T-cell (primary cell): ENCODE measurements around the gene JAKMIP3. TPM values are rescaled to one million over a fixed set of nuclear protein-coding genes. Genes with fewer than 3 reads are reported as not detected.

Experiments
- ATAC-seq, 4 experiments: fragments of 200-7000 bp in 3 of 4; fragments of 150-1000 bp in 1 of 4; cut with Tn5 transposase; replicated peaks in 1 of 4; 1 replicate in 3 of 4; 2 replicates in 1 of 4; pipeline ENCODE4 v1.10.0; 2021; ENCODE audit warnings: moderate library complexity in 3 of 4, mild to moderate bottlenecking in 2 of 4, moderate number of reproducible peaks in 1 of 4
- CTCF ChIA-PET, 2 donors: fragments of 300-600 bp; sonication (Branson Sonifier 250); formaldehyde crosslinking; loops; one replicate each; lab custom pipeline; 2022; ENCODE audit warnings: antibody characterized with exemption in 2 of 2; lab: Charles Lee
- POLR2A ChIA-PET, 2 donors: fragments of 300-600 bp; sonication (Branson Sonifier 250); formaldehyde crosslinking; loops; one replicate each; lab custom pipeline; 2022; ENCODE audit warnings: antibody characterized with exemption in 2 of 2; lab: Charles Lee
- DNase-seq, 35 experiments: peaks; one replicate each; pipeline versions ENCODE4 v3.0.0 to v3.0.0-alpha.2; 2013 to 2023
- H3K27ac ChIP-seq: one replicate; pipeline ENCODE4 v1.5.1; 2013; ENCODE audit warnings: low read length
- H3K27me3 ChIP-seq, 2 experiments: replicated peaks in 1 of 2; 1 replicate in 1 of 2; 2 replicates in 1 of 2; pipeline versions ENCODE4 v1.6.1 to v1.7.0; 2013; ENCODE audit warnings: low read length in 1 of 2, mixed read lengths in 1 of 2; ENCODE audit not compliant: control insufficient read depth in 2 of 2, insufficient read depth in 2 of 2; ENCODE audit errors: extremely low read depth in 1 of 2
- H3K36me3 ChIP-seq, 2 donors: 1 replicate in 1 of 2; 2 replicates in 1 of 2; pipeline versions ENCODE4 v1.6.1 to v1.7.0; 2013; ENCODE audit warnings: low read length in 1 of 2; ENCODE audit not compliant: control insufficient read depth in 2 of 2, insufficient read depth in 1 of 2; ENCODE audit errors: extremely low read depth in 1 of 2
- H3K4me1 ChIP-seq, 2 experiments: 1 replicate in 1 of 2; 2 replicates in 1 of 2; pipeline versions ENCODE4 v1.6.1 to v1.7.0; 2013; ENCODE audit warnings: low read length in 2 of 2, mixed read lengths in 1 of 2; ENCODE audit not compliant: insufficient read depth in 2 of 2, control insufficient read depth in 1 of 2; ENCODE audit errors: extremely low read depth in 1 of 2
- H3K4me3 ChIP-seq, 2 donors: 1 replicate in 1 of 2; 2 replicates in 1 of 2; pipeline versions ENCODE4 v1.5.1 to v1.7.0; 2013; ENCODE audit warnings: mild to moderate bottlenecking in 2 of 2, low read length in 1 of 2, moderate library complexity in 1 of 2; ENCODE audit not compliant: control insufficient read depth in 1 of 2; ENCODE audit errors: extremely low read depth in 1 of 2
- H3K9me3 ChIP-seq: 2 replicates; pipeline ENCODE4 v1.7.0; 2013
- H3K27ac Mint-ChIP-seq, 2 donors: one replicate each; pipeline ENCODE4 v1.8.0; 2020 to 2021; ENCODE audit warnings: mild to moderate bottlenecking in 2 of 2, mixed read lengths in 2 of 2
- H3K27me3 Mint-ChIP-seq, 2 donors: one replicate each; pipeline ENCODE4 v1.8.0; 2021 to 2022; ENCODE audit warnings: mixed read lengths in 2 of 2
- H3K36me3 Mint-ChIP-seq: one replicate; pipeline ENCODE4 v1.8.0; 2021; ENCODE audit warnings: mixed read lengths
- H3K4me1 Mint-ChIP-seq, 3 donors: one replicate each; pipeline ENCODE4 v1.8.0; 2020 to 2022; ENCODE audit warnings: mixed read lengths in 3 of 3, mild to moderate bottlenecking in 1 of 3
- H3K4me3 Mint-ChIP-seq, 3 donors: one replicate each; pipeline ENCODE4 v1.8.0; 2020 to 2022; ENCODE audit warnings: mild to moderate bottlenecking in 3 of 3, mixed read lengths in 3 of 3, moderate library complexity in 3 of 3
- H3K9me3 Mint-ChIP-seq, 3 donors: one replicate each; pipeline ENCODE4 v1.8.0; 2020 to 2022; ENCODE audit warnings: mixed read lengths in 3 of 3
- WGBS: methylation state at CpG from one replicate; pipeline ENCODE4 v1.1.5; 2013; ENCODE audit warnings: missing lambda C conversion rate; ENCODE audit not compliant: insufficient coverage; 5-methylcytosine and 5-hydroxymethylcytosine counted together
- total RNA-seq, 35 experiments: library from RNA in 6 of 35; stranded (reverse) in 6 of 35; fragments of 120-200 nt in 1 of 35; gene quantifications; one replicate each; pipeline versions ENCODE4 v1.2.1 to v1.2.4 and lab custom pipeline; 2013 to 2026

Gene JAKMIP3
- total RNA-seq, 5 donors from 2014 or later (not counting 1 experiment from before 2014, with no cell fraction given), result 0.32 to 0.98 (median 0.50) TPM

DNA sequence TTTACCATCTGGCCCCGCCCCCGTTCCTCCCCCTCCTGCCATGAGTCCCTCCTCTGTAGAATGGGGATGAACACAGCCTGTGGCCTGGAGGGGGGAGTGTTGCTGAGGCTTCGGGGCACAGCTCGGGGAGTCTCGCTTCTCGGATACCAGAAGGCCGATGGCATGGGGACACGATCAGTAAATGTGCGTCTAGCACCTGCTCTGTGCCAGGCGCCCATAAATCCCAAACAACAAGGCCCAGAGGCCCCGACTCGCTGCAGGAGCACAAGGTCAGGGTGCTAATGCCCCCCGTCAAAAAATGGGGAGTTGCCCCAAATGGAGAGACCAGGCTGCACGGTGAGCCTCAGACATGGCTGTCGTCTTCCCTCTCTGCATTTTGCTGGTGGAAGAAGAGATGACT is 40.7 kb downstream of the JAKMIP3 start:
- H3K27ac Mint-ChIP-seq, result no peak overlapping the region
- CTCF ChIA-PET, result no interaction called here

GRCh38 chr10:132107186-132107948 is 41.6 kb downstream of the JAKMIP3 start:
- Mint-ChIP-seq H3K4me1 (no peaks in the 10 kb centered on the region), H3K4me3 (no peak overlapping the region), H3K36me3 (no peaks in the 10 kb centered on the region), H3K27me3 (peaks cover 3 to 6% of the 10 kb centered on the region in 2 donors), H3K27ac (no peak overlapping the region), H3K9me3 (no peaks in the 10 kb centered on the region)
- Histone ChIP-seq H3K27ac (no peak overlapping the region), H3K27me3 (peaks cover 0 to 21% of the 10 kb centered on the region in 2 experiments), H3K9me3 (no peaks in the 10 kb centered on the region), H3K36me3 (no peaks in the 10 kb centered on the region), H3K4me1 (no peaks in the 10 kb centered on the region), H3K4me3 (no peak overlapping the region)
- ChIA-PET POLR2A (no interaction called here), CTCF (no interaction called here)
- DNase-seq (no peak), ATAC-seq (no peak)
- 87% methylated on average over 27 of the region's 27 CpGs for WGBS

More for the DNA sequence above, 40.7 kb downstream of the JAKMIP3 start:
- H3K4me1 ChIP-seq, result no peaks in the 10 kb centered on the region
- POLR2A ChIA-PET, result no interaction called here
- Mint-ChIP-seq H3K27me3 (peaks cover 4 to 11% of the 10 kb centered on the region in 2 donors), H3K4me3 (no peak overlapping the region), H3K36me3 (no peaks in the 10 kb centered on the region), H3K4me1 (no peaks in the 10 kb centered on the region), H3K9me3 (no peaks in the 10 kb centered on the region)
- WGBS, result 82% methylated on average over 10 of the region's 15 CpGs
- peaks cover 0 to 29% of the 10 kb centered on the region in 2 experiments for H3K27me3 ChIP-seq
- no peak for DNase-seq
- H3K36me3 ChIP-seq, result no peaks in the 10 kb centered on the region
- no peaks in the 10 kb centered on the region for H3K9me3 ChIP-seq
- no peak for ATAC-seq
- H3K4me3 ChIP-seq, result no peak overlapping the region
- no peak overlapping the region for H3K27ac ChIP-seq

DNA sequence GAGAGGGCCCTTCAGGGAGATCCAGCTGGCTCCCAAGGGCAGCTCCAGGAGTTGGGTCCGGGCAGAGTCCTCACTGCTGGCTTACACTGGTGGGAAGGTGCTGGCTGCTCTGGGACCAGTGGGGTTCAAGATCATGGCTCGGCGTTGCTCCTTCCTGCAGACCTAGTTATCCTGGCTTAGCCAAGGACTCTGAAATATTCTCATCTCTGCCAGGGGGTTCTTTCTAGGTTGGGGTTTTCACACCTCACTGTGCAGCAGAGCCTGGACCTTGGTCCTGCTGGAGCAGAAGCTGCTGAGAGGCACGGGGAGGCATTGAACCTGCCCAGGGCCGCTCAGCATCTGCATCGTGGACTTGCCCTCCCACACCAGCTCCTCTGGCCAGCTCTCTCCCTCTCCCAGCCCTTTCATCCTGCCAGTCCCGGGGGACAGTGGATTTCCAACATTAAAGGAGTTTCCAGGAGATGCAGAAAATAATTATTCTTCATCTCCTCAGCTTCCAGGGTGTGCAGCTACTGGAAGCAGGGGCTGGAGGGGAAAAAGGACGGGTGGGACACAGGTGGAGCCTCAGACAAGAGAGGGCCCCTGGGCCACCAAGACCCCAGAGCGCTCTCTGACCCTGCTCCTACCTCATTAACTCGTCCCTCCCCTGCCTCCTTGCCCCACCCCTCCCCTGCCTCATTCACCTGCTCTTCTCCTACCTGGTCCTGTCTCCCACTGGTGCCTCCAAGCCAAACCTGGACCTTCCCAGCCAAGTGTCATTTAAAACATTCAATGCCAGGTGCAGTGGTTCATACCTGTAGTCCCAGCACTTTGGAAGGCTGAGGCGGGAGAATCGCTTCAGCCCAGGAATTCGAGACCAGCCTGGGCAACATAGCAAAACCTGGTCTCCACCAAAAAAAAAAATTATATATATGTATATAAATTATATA is 42.5 kb downstream of the JAKMIP3 start:
- CTCF ChIA-PET, result no interaction called here
- Mint-ChIP-seq H3K4me1 (no peaks in the 10 kb centered on the region), H3K9me3 (no peaks in the 10 kb centered on the region), H3K27ac (no peak overlapping the region), H3K27me3 (peaks cover 0 to 3% of the 10 kb centered on the region in 2 donors), H3K36me3 (no peaks in the 10 kb centered on the region), H3K4me3 (no peak overlapping the region)
- H3K27me3 ChIP-seq, result peaks cover 0 to 14% of the 10 kb centered on the region in 2 experiments
- no peak overlapping the region for H3K4me3 ChIP-seq
- ATAC-seq (no peak), DNase-seq (no peak)
- H3K36me3 ChIP-seq, result no peaks in the 10 kb centered on the region
- H3K27ac ChIP-seq, result no peak overlapping the region
- H3K9me3 ChIP-seq, result no peaks in the 10 kb centered on the region
- H3K4me1 ChIP-seq, result no peaks in the 10 kb centered on the region
- POLR2A ChIA-PET, result no interaction called here
- WGBS, result 73% methylated on average over 6 of the region's 13 CpGs

GRCh38 chr10:132109341-132110110 is 43.8 kb downstream of the JAKMIP3 start:
- Histone ChIP-seq H3K27me3 (peaks cover 0 to 9% of the 10 kb centered on the region in 2 experiments), H3K27ac (no peak overlapping the region), H3K36me3 (no peaks in the 10 kb centered on the region), H3K9me3 (no peaks in the 10 kb centered on the region), H3K4me1 (no peaks in the 10 kb centered on the region), H3K4me3 (no peak overlapping the region)
- H3K36me3 Mint-ChIP-seq, result no peaks in the 10 kb centered on the region
- ATAC-seq (no peak), DNase-seq (no peak)
- no peak overlapping the region for H3K27ac Mint-ChIP-seq
- ChIA-PET CTCF (no interaction called here), POLR2A (no interaction called here)
- no peaks in the 10 kb centered on the region for H3K4me1 Mint-ChIP-seq
- no peaks in the 10 kb centered on the region for H3K9me3 Mint-ChIP-seq
- H3K27me3 Mint-ChIP-seq, result no peaks in the 10 kb centered on the region
- H3K4me3 Mint-ChIP-seq, result no peak overlapping the region
- WGBS, result 82% methylated on average over 16 of the region's 19 CpGs

DNA sequence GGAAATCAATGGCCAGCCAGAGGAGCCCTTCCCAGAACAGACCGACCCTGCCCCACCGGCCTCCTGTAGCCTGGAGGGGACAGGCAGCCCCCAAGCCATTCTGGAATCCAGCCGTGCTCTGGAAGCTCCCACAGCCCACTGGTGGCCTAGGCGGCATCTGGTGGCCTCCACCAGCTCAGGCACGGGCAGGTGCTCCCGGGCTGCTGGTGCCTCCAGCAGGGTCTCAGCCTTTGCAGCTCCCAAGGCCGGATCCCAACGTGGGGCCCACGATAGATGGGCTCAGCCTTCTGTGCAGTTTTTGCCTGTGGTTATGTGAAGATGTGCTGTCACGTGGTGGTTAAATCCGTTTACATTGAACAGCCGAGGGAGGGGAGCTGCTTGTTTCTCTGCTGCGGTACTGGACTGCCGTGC is 44.4 kb downstream of the JAKMIP3 start:
- Histone ChIP-seq H3K4me3 (no peak overlapping the region), H3K27me3 (peaks cover 0 to 9% of the 10 kb centered on the region in 2 experiments), H3K27ac (no peak overlapping the region), H3K9me3 (no peaks in the 10 kb centered on the region), H3K36me3 (no peaks in the 10 kb centered on the region), H3K4me1 (no peaks in the 10 kb centered on the region)
- no peak overlapping the region for H3K4me3 Mint-ChIP-seq
- no peaks in the 10 kb centered on the region for H3K4me1 Mint-ChIP-seq
- no peaks in the 10 kb centered on the region for H3K27me3 Mint-ChIP-seq
- ChIA-PET POLR2A (no interaction called here), CTCF (no interaction called here)
- 86% methylated on average over 9 of the region's 14 CpGs for WGBS
- no peak overlapping the region for H3K27ac Mint-ChIP-seq
- no peaks in the 10 kb centered on the region for H3K9me3 Mint-ChIP-seq
- no peaks in the 10 kb centered on the region for H3K36me3 Mint-ChIP-seq
- DNase-seq, result no peak
- ATAC-seq, result no peak

DNA sequence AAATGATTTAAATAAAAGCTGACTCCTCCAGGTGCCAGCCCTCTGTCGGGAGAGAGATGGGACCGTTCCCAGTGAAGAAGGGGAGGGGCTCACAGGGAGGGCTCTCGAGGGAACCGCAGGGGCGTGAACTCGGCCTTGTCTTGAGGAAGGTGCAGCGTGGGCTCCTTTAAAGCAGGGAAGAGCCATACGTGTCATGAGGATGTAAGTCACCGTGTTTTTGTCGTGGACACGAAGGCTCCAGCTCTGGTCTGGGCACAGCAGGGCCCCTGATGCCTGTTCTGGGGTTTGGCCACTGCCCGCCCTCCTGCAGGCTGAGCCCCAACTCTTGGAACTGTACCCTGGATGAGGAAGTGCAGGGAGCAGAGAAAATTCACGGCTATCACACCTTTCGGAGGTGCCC is 45.0 kb downstream of the JAKMIP3 start:
- WGBS, result 69% methylated on average over 13 of the region's 14 CpGs
- H3K27ac ChIP-seq, result no peak overlapping the region
- ChIA-PET POLR2A (no interaction called here), CTCF (no interaction called here)
- Mint-ChIP-seq H3K4me1 (no peaks in the 10 kb centered on the region), H3K27ac (no peak overlapping the region), H3K4me3 (no peak overlapping the region), H3K36me3 (no peaks in the 10 kb centered on the region), H3K9me3 (no peaks in the 10 kb centered on the region), H3K27me3 (no peaks in the 10 kb centered on the region)
- H3K4me1 ChIP-seq, result no peaks in the 10 kb centered on the region
- ATAC-seq, result no peak
- DNase-seq, result peak in 1 of 35 experiments; percentile 3
- no peaks in the 10 kb centered on the region for H3K36me3 ChIP-seq
- H3K9me3 ChIP-seq, result no peaks in the 10 kb centered on the region
- H3K4me3 ChIP-seq, result no peak overlapping the region
- peaks cover 0 to 9% of the 10 kb centered on the region in 2 experiments for H3K27me3 ChIP-seq
